KMS-11 (cell line): ENCODE results near the gene CENPP.
A peak's percentile ranks its signal among the peaks of the same experiment; 100 is the strongest.

ENCODE experiments used
- H2AFZ ChIP-seq: fragments of 200-600 bp; sonication (generic); 2 replicates; pipeline ENCODE4 v1.6.1; 2016; ENCODE audit warnings: antibody characterized with exemption, mixed run types, low read depth
- H3K27ac ChIP-seq: fragments of 200-600 bp; sonication (generic); 2 replicates; pipeline ENCODE4 v1.6.1; 2016; ENCODE audit warnings: mild to moderate bottlenecking, mixed run types
- H3K27me3 ChIP-seq: fragments of 200-600 bp; sonication (generic); 2 replicates; pipeline ENCODE4 v1.6.1; 2017; ENCODE audit warnings: mild to moderate bottlenecking, low read depth, mixed run types, moderate library complexity; ENCODE audit not compliant: insufficient read depth
- H3K36me3 ChIP-seq: fragments of 200-600 bp; sonication (generic); 2 replicates; pipeline ENCODE4 v1.6.1; 2017; ENCODE audit warnings: mild to moderate bottlenecking, mixed run types; ENCODE audit not compliant: insufficient read depth
- H3K4me1 ChIP-seq: fragments of 200-600 bp; sonication (generic); 2 replicates; pipeline ENCODE4 v1.6.1; 2016; ENCODE audit warnings: mild to moderate bottlenecking, low read depth, mixed run types; ENCODE audit not compliant: poor library complexity, severe bottlenecking
- H3K4me2 ChIP-seq: fragments of 200-600 bp; sonication (generic); 2 replicates; pipeline ENCODE4 v1.7.0; 2016; ENCODE audit warnings: mild to moderate bottlenecking, mixed run types
- H3K4me3 ChIP-seq: fragments of 200-600 bp; sonication (generic); IDR thresholded peaks from 2 replicates; pipeline ENCODE4 v1.6.1; 2017; ENCODE audit warnings: low read depth, low read length, mixed read lengths; ENCODE audit not compliant: insufficient read depth
- H3K79me2 ChIP-seq: fragments of 200-600 bp; sonication (generic); 2 replicates; pipeline ENCODE4 v1.6.1; 2016; ENCODE audit warnings: low read depth, mixed run types; ENCODE audit not compliant: insufficient read depth
- H3K9ac ChIP-seq: fragments of 200-600 bp; sonication (generic); 2 replicates; pipeline ENCODE4 v1.6.1; 2016; ENCODE audit warnings: mild to moderate bottlenecking, mixed run types
- H4K20me1 ChIP-seq: fragments of 200-600 bp; sonication (generic); 2 replicates; pipeline ENCODE4 v1.6.1; 2016; ENCODE audit warnings: mild to moderate bottlenecking, mixed run types; ENCODE audit not compliant: insufficient read depth
- CTCF ChIP-seq: fragments of 200-600 bp; sonication (generic); conservative IDR thresholded peaks from 2 replicates; pipeline ENCODE4 v1.6.1; 2017; ENCODE audit warnings: low read depth, mild to moderate bottlenecking, antibody characterized with exemption, low read length, moderate library complexity, mixed read lengths

The CENPP gene

GRCh38 chr9:92534204-92534603 is 208.5 kb downstream of the CENPP start:
- Histone ChIP-seq H3K4me2 (peak overlapping the region; percentile 70), H2AFZ (peak overlapping the region; percentile 6; the same call in 1 of the 2 replicates), H3K4me3 (no peak overlapping the region), H3K36me3 (no peaks in the 10 kb centered on the region), H3K9ac (no peak overlapping the region; the same call in 1 of the 2 replicates), H3K27me3 (no peaks in the 10 kb centered on the region), H3K27ac (peak overlapping the region; percentile 40; the same call in 1 of the 2 replicates), H3K79me2 (no peaks in the 10 kb centered on the region), H4K20me1 (no peaks in the 10 kb centered on the region), H3K4me1 (peaks cover 29% of the 10 kb centered on the region)
- no peak for TF ChIP-seq CTCF

GRCh38 chr9:92534674-92535073 is 208.9 kb downstream of the CENPP start:
- Histone ChIP-seq H3K4me1 (peaks cover 29% of the 10 kb centered on the region), H3K79me2 (no peaks in the 10 kb centered on the region), H3K4me3 (no peak overlapping the region), H2AFZ (peak overlapping the region; percentile 6; the same call in 1 of the 2 replicates), H3K36me3 (no peaks in the 10 kb centered on the region), H3K27me3 (no peaks in the 10 kb centered on the region), H3K9ac (no peak overlapping the region; the same call in 1 of the 2 replicates), H4K20me1 (no peaks in the 10 kb centered on the region), H3K27ac (peak overlapping the region; percentile 40; the same call in 1 of the 2 replicates), H3K4me2 (peak overlapping the region; percentile 70)
- TF ChIP-seq CTCF = no peak

- TF ChIP-seq CTCF = no peak
- H3K4me2 ChIP-seq = peak within 1 kb of the TSS; percentile 70
- no peaks in the 10 kb centered on the region for H3K27me3 ChIP-seq
- no peak within 1 kb of the TSS for H3K4me3 ChIP-seq
- peak within 1 kb of the TSS; percentile 40; the same call in 1 of the 2 replicates for H3K27ac ChIP-seq
- H3K9ac ChIP-seq = no peak within 1 kb of the TSS; the same call in 1 of the 2 replicates
- no peaks in the 10 kb centered on the region for H3K79me2 ChIP-seq
- H4K20me1 ChIP-seq = no peaks in the 10 kb centered on the region
- peaks cover 29% of the 10 kb centered on the region for H3K4me1 ChIP-seq
- H3K36me3 ChIP-seq = no peaks in the 10 kb centered on the region
- peak within 1 kb of the TSS; percentile 6; the same call in 1 of the 2 replicates for H2AFZ ChIP-seq
Measured at GRCh38 chr9:92535940-92536850, 210.4 kb downstream of the CENPP start, which contains the start of gene ECM2. Gene ECM2, minus strand, starts transcription at chr9:92535990. Its CDS starts 13,124 bp downstream, at chr9:92522866.

- H2AFZ ChIP-seq = no peak overlapping the region
- no peak overlapping the region for H3K4me3 ChIP-seq
- no peak for TF ChIP-seq CTCF
- no peaks in the 10 kb centered on the region for H3K79me2 ChIP-seq
- H3K4me1 ChIP-seq = peaks cover 26% of the 10 kb centered on the region
- no peak overlapping the region for H3K27ac ChIP-seq
- H3K4me2 ChIP-seq = no peak overlapping the region
- H3K36me3 ChIP-seq = no peaks in the 10 kb centered on the region
- H3K9ac ChIP-seq = no peak overlapping the region
- no peaks in the 10 kb centered on the region for H4K20me1 ChIP-seq
- no peaks in the 10 kb centered on the region for H3K27me3 ChIP-seq
Measured at GRCh38 chr9:92538541-92538940, 212.8 kb downstream of the CENPP start.
